MCF 10A (cell line): ENCODE measurements around the gene LRRC36. TPM values are rescaled to one million over a fixed set of nuclear protein-coding genes. Genes with fewer than 3 reads are reported as not detected.
"Not testable (repeated sequence)": the region's sequence is repeated elsewhere in the genome, so short reads cannot be mapped to it uniquely, and the experiment has no call there.

ENCODE experiments used
- BruUV-seq: library from RNA; stranded (reverse); fragments of 400-500 nt; replicated peaks from 2 replicates; lab custom pipeline; 2021; lab: Mats Ljungman, UMichigan
- CTCF ChIA-PET: fragments of 300-600 bp; sonication (Branson Sonifier 250); formaldehyde crosslinking; extraction: SDS; loops from one replicate; lab custom pipeline; 2021; ENCODE audit warnings: antibody characterized with exemption, inconsistent platforms; lab: Yijun Ruan, JAX
- POLR2A ChIA-PET: fragments of 300-600, 350-650 bp; sonication (Branson Sonifier 250); formaldehyde crosslinking; extraction: SDS; loops from one replicate; lab custom pipeline; 2020; ENCODE audit warnings: antibody characterized with exemption, inconsistent platforms; lab: Yijun Ruan, JAX
- DNase-seq: peaks from one replicate; pipeline ENCODE4 v3.0.0-alpha.2; 2018; ENCODE audit not compliant: unreplicated experiment
- H3K27ac Mint-ChIP-seq: one replicate; pipeline ENCODE4 v1.8.0; 2022; ENCODE audit warnings: mild to moderate bottlenecking, low read depth, mixed read lengths; ENCODE audit not compliant: unreplicated experiment
- H3K27me3 Mint-ChIP-seq: one replicate; pipeline ENCODE4 v1.8.0; 2022; ENCODE audit warnings: mixed read lengths; ENCODE audit not compliant: insufficient read depth, unreplicated experiment
- H3K36me3 Mint-ChIP-seq: one replicate; pipeline ENCODE4 v1.8.0; 2022; ENCODE audit warnings: mild to moderate bottlenecking, moderate library complexity, mixed read lengths; ENCODE audit not compliant: insufficient read depth, unreplicated experiment
- H3K4me1 Mint-ChIP-seq: one replicate; pipeline ENCODE4 v1.8.0; 2022; ENCODE audit warnings: mixed read lengths; ENCODE audit not compliant: insufficient read depth, unreplicated experiment
- H3K4me3 Mint-ChIP-seq: one replicate; pipeline ENCODE4 v1.8.0; 2022; ENCODE audit warnings: mild to moderate bottlenecking, moderate library complexity, mixed read lengths; ENCODE audit not compliant: unreplicated experiment
- H3K9me3 Mint-ChIP-seq: one replicate; pipeline ENCODE4 v1.8.0; 2022; ENCODE audit warnings: mixed read lengths; ENCODE audit not compliant: unreplicated experiment
- intact Hi-C: fragments of 100-400 bp; cut with micrococcal nuclease; formaldehyde crosslinking; loops from 2 replicates; pipeline ENCODE4 v1.14.1; 2022
- total RNA-seq: library from RNA; stranded (reverse); gene quantifications from 2 replicates; pipeline ENCODE4 v1.2.3, GENCODE V29; 2022
- TF ChIP-seq, protein P1 (sequence below): fragments of 200-600 bp; IDR thresholded peaks from one replicate; pipeline ENCODE4 v1.8.0; 2022; ENCODE audit warnings: antibody characterized with exemption, mild to moderate bottlenecking; ENCODE audit not compliant: unreplicated experiment

LRRC36 gene
- total RNA-seq, 1 experiment from 2014 or later = not detected

DNA sequence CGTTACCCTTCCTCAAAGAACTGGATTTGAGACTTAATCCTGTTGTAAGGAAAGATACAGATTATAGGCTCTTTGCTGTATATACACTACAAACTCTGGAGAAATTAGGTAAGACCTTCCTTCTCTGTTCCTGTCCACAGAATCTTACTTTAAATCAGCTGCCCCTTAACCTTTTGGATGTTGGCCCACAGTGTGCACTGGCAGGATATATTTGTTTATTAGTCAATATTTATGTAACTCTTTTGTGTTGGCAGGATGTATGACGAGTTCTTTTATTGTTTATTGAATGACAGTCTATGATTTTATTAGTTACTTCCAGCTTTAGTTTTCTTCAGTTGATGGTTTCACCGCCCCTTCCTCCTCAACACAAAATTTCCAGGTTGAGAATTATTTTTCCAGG, 19.7 kb downstream of the LRRC36 start:
- ChIA-PET POLR2A (interaction anchor here (1.0 to 1.2 kb wide), 2 partner anchors 22 to 35 kb away, joined by 3 read pairs; no protein-coding TSS in a partner anchor), CTCF (interaction anchor here (0.7 kb wide), 1 partner anchor 13 kb away, joined by 3 read pairs; no protein-coding TSS in a partner anchor)
- no TSS peak for BruUV-seq
- DNase-seq = peak; percentile 6
- Mint-ChIP-seq H3K4me1 (no peaks in the 10 kb centered on the region), H3K9me3 (no peaks in the 10 kb centered on the region), H3K36me3 (no peaks in the 10 kb centered on the region), H3K27ac (no peak overlapping the region), H3K27me3 (no peaks in the 10 kb centered on the region), H3K4me3 (no peak overlapping the region)
- TF ChIP-seq, protein P1, sequence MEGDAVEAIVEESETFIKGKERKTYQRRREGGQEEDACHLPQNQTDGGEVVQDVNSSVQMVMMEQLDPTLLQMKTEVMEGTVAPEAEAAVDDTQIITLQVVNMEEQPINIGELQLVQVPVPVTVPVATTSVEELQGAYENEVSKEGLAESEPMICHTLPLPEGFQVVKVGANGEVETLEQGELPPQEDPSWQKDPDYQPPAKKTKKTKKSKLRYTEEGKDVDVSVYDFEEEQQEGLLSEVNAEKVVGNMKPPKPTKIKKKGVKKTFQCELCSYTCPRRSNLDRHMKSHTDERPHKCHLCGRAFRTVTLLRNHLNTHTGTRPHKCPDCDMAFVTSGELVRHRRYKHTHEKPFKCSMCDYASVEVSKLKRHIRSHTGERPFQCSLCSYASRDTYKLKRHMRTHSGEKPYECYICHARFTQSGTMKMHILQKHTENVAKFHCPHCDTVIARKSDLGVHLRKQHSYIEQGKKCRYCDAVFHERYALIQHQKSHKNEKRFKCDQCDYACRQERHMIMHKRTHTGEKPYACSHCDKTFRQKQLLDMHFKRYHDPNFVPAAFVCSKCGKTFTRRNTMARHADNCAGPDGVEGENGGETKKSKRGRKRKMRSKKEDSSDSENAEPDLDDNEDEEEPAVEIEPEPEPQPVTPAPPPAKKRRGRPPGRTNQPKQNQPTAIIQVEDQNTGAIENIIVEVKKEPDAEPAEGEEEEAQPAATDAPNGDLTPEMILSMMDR = no peak
- intact Hi-C loops = no loop called here

DNA sequence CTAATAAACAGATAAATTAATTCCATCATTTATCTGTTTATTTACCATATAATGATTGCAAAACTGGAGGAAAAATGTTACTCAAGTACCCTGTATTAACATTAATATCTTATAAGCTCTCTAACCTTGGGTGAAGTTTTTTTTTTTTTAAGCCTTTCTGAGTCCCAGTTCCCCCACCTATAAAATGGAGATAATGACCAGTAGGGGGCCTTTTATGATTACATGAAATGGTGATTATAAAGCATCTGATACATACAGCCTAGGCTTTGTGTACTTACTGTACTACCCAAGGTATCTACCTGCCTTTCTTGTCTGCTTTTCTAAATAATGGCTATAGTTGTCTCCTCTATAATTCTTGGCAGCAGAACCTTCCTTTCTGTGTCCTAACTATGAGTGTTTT, 22.6 kb downstream of the LRRC36 start:
- TF ChIP-seq, protein P1 = peak; percentile 32
- Mint-ChIP-seq H3K4me1 (no peaks in the 10 kb centered on the region), H3K27ac (no peak overlapping the region), H3K27me3 (peaks cover 8% of the 10 kb centered on the region), H3K4me3 (no peak overlapping the region), H3K9me3 (no peaks in the 10 kb centered on the region), H3K36me3 (no peaks in the 10 kb centered on the region)
- no TSS peak for BruUV-seq
- ChIA-PET POLR2A (no interaction called here), CTCF (interaction anchor here (0.6 to 1.3 kb wide), 5 partner anchors 32 to 306 kb away, joined by 3 read pairs; no protein-coding TSS in a partner anchor)
- intact Hi-C loops = no loop called here
- peak; percentile 39 for DNase-seq

DNA sequence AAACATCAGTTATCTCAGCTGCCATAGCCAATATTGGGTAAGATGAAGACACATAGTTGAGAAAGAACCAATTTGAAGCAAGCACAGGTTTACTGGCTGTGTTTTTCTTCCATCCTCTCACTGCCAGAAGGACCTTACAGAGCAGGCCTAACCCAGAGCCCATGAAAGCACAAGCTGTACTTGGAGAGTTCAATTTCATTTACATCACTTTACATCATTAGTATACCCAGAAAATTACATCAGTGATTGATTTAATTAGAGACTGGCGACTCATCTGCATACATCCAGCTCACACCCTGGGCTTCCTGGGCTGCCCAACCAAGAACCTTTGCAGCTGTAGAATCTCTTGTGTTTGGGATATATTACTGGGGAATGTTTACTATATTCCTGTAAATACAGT, 23.7 kb downstream of the LRRC36 start:
- H3K9me3 Mint-ChIP-seq = no peaks in the 10 kb centered on the region
- no peaks in the 10 kb centered on the region for H3K36me3 Mint-ChIP-seq
- H3K4me3 Mint-ChIP-seq = no peak overlapping the region
- H3K27me3 Mint-ChIP-seq = peaks cover 14% of the 10 kb centered on the region
- ChIA-PET POLR2A (interaction anchor here (0.6 kb wide), 2 partner anchors 21 to 276 kb away, joined by 4 read pairs; no protein-coding TSS in a partner anchor), CTCF (interaction anchor here (1.1 to 1.2 kb wide), 3 partner anchors 35 to 221 kb away, joined by 3 to 4 read pairs (median 4); no protein-coding TSS in a partner anchor)
- TF ChIP-seq, protein P1 = no peak
- no TSS peak for BruUV-seq
- DNase-seq = no peak
- intact Hi-C loops = no loop called here
- no peak overlapping the region for H3K27ac Mint-ChIP-seq
- H3K4me1 Mint-ChIP-seq = no peaks in the 10 kb centered on the region

DNA sequence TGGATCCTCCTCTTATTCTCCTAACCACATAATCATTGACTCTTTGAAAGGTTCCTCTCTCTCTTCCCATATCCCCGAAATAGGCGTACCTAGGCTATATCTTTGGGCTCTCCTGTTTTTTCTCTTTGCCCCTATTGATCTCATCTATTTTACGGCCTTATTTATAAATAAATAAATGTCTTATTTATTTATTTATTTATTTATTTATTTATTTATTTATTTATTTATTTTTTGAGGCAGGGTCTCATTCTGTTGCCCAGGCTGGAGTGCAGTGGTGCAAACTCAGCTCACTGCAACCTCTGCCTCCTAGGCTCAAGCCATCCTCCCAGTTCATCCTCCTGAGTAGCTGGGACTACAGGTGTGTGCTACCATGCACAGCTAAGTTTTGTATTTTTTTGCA, 25.8 kb downstream of the LRRC36 start:
- intact Hi-C loops, H3K9me3 Mint-ChIP-seq: not testable (repeated sequence)
- peaks cover 35% of the 10 kb centered on the region for H3K27me3 Mint-ChIP-seq

More for the DNA sequence above, 25.8 kb downstream of the LRRC36 start:
- not testable (repeated sequence) for H3K4me3 Mint-ChIP-seq, DNase-seq, H3K36me3 Mint-ChIP-seq, H3K4me1 Mint-ChIP-seq, BruUV-seq, H3K27ac Mint-ChIP-seq
- CTCF ChIA-PET = interaction anchor here (0.6 to 1.0 kb wide), 4 partner anchors 10 to 399 kb away, joined by 3 to 4 read pairs (median 3); no protein-coding TSS in a partner anchor
- POLR2A ChIA-PET = interaction anchor here (0.6 kb wide), 1 partner anchor 76 kb away, joined by 3 read pairs; no protein-coding TSS in a partner anchor
